ENCODE results near the gene SLC39A12. TPM values are rescaled to one million over a fixed set of nuclear protein-coding genes. Genes with fewer than 3 reads are reported as not detected.
A peak's percentile ranks its signal among the peaks of the same experiment; 100 is the strongest.

SLC39A12 gene
- polyA plus RNA-seq, 1 of the 3 experiments (the other 2 are of a cell fraction) = not detected

DNA sequence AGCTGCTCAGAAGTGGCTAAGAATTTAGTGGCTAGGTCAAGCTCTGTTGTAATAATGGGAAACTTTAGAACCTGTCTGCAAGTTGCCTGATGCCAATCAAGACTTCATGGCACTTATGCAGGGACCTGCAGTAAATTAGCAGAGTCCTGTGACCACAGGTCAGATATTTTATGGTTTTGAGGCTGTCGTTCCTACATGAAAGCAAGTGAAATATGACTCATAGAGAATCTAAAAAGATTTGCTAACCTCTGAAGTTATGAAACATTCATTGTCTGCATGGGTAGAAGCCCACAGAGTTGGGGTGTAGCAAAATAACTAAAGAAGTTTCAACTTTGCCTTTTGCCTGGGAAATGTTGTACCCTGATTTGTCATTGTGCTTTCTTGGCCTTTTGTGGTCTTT lies 32.3 kb downstream of the SLC39A12 start (continued):
- TF ChIP-seq, protein P1, sequence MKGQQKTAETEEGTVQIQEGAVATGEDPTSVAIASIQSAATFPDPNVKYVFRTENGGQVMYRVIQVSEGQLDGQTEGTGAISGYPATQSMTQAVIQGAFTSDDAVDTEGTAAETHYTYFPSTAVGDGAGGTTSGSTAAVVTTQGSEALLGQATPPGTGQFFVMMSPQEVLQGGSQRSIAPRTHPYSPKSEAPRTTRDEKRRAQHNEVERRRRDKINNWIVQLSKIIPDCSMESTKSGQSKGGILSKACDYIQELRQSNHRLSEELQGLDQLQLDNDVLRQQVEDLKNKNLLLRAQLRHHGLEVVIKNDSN (IDR thresholded peaks at IDR 0.05; ENCODE audit: borderline replicate concordance, low read depth) = no peak
- no peak for TF ChIP-seq NFIC (IDR thresholded peaks at IDR 0.05; ENCODE audit: borderline replicate concordance)

DNA sequence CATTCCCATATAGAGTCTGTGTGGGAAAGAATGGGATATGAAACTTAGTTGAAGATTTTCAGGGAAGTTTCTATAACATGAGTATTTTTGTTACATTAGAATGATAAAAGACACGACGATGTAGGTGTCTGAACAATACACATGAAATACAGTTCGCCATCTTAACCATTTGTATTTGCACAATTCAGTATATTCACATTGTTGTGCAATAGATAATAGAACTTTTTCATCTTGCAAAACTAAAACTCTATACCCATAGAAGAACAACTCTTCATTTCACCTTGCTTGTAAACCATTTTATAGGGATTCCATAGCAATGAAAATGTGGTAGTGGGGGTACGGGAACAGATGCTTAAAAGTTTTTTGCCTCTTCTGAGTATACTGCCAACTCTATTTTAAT lies 32.8 kb downstream of the SLC39A12 start:
- WGBS (ENCODE audit: low lambda C conversion rate) = 90% methylated on average over 4 of the region's 4 CpGs
- no peaks in the 10 kb centered on the region for H4K20me1 ChIP-seq (ENCODE audit: insufficient read depth)

DNA sequence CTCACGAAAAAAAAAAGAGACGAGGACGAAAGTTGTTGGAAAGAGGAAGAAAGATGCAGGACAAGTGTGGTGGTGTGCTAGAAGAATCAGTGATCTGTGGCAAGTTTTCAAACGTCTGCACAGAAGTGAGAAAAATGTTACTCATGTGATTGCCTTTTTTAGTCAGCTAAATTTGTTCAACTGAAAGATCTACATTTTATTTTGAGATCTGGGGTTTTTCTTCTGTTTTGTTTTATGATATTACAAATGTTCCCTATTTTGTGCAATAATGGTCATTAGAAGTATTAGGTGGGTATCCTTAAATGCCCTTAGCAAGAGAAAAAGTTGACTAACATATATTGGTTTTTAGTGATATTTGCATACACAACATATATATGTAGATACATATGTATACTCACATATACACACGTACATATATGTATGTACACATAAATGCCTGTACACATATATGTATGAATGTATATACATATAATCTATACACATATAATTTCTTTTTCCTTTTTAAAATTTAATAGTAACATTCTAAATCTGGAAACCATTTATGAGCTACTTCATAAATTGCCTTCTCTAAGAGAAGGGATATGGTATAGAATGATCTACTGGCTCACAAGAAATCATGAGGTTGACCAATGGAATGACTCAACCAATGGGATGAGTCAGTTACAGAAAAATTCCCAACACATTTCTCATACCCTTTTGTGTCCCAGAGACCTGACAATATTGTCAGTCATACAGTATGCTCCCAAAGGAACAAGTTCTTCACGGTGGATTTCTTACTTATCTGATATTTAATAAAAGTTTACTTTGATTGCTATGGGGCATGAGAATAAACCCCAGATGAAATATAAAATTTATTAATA lies 38.4 kb downstream of the SLC39A12 start:
- Histone ChIP-seq H4K20me1 (ENCODE audit: insufficient read depth) (no peaks in the 10 kb centered on the region), H3K9me3 (no peaks in the 10 kb centered on the region), H3K79me2 (ENCODE audit: insufficient read depth) (no peaks in the 10 kb centered on the region), H3K27ac (ENCODE audit: low read depth in 2 of 2, low read length in 1 of 2) (peak overlapping the region in 1 of 2 experiments; percentile 55; a peak in 2 of 4 replicates), H3K4me2 (no peak overlapping the region), H3K4me3 (ENCODE audit: low read depth in 2 of 2, low read length in 1 of 2) (no peak overlapping the region), H3K36me3 (replicated peaks in 1 of 2; ENCODE audit: control insufficient read depth in 1 of 2, insufficient read depth in 2 of 2, low read length in 1 of 2) (no peaks in the 10 kb centered on the region), H2AFZ (ENCODE audit: low read depth) (0 out of 2 replicates have a peak overlapping the region, but pooled peaks have one; percentile 14), H3F3A (replicated peaks; ENCODE audit: insufficient read depth) (peaks cover 6% of the 10 kb centered on the region), H3K9me2 (no peaks in the 10 kb centered on the region), H3K27me3 (ENCODE audit: insufficient read depth) (no peaks in the 10 kb centered on the region), H3K4me1 (ENCODE audit: control insufficient read depth in 1 of 2, insufficient read depth in 2 of 2, low read depth in 1 of 2, low read length in 1 of 2) (no peaks in the 10 kb centered on the region; a peak in 1 of 4 replicates), H3K9ac (no peak overlapping the region)
- ChIA-PET POLR2A (no interaction called here), CTCF (interaction anchor here (1.0 kb wide), 1 partner anchor 8 kb away, joined by 3 read pairs; no protein-coding TSS in a partner anchor)
- WGBS (ENCODE audit: low lambda C conversion rate) = 63% methylated on average over 6 of the region's 6 CpGs
- no peak for DNase-seq
- peak; percentile 86 for TF ChIP-seq JUND (IDR thresholded peaks at IDR 0.05)
- TF ChIP-seq FOSL2 (IDR thresholded peaks at IDR 0.05; ENCODE audit: borderline replicate concordance, low read depth) = peak; percentile 89
- TF ChIP-seq GATA2 (CRISPR knock-in tag; IDR thresholded peaks at IDR 0.05) = no peak
- TF ChIP-seq GABPA (IDR thresholded peaks at IDR 0.05; ENCODE audit: low read depth) = no peak
- TF ChIP-seq EP300 (IDR thresholded peaks at IDR 0.05; ENCODE audit: borderline replicate concordance in 1 of 2, low read depth in 1 of 2, low read length in 1 of 2) = peak in 1 of 2 experiments; percentile 26; a peak in 1 of 4 replicates
- peak; percentile 52 for TF ChIP-seq TCF12 (IDR thresholded peaks at IDR 0.05)
- TF ChIP-seq, protein P2, sequence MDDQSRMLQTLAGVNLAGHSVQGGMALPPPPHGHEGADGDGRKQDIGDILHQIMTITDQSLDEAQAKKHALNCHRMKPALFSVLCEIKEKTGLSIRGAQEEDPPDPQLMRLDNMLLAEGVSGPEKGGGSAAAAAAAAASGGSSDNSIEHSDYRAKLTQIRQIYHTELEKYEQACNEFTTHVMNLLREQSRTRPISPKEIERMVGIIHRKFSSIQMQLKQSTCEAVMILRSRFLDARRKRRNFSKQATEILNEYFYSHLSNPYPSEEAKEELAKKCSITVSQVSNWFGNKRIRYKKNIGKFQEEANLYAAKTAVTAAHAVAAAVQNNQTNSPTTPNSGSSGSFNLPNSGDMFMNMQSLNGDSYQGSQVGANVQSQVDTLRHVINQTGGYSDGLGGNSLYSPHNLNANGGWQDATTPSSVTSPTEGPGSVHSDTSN (IDR thresholded peaks at IDR 0.05) = peak; percentile 74
- no peak for TF ChIP-seq RXRA (IDR thresholded peaks at IDR 0.05; ENCODE audit: borderline replicate concordance, low read depth)

More for the DNA sequence above, 32.8 kb downstream of the SLC39A12 start:
- Histone ChIP-seq H3K9ac (no peak overlapping the region), H3K9me3 (no peaks in the 10 kb centered on the region), H3K27me3 (ENCODE audit: insufficient read depth) (no peaks in the 10 kb centered on the region), H3K4me2 (no peak overlapping the region), H3K79me2 (ENCODE audit: insufficient read depth) (no peaks in the 10 kb centered on the region), H2AFZ (ENCODE audit: low read depth) (no peak overlapping the region; the same call in 1 of the 2 replicates), H3F3A (replicated peaks; ENCODE audit: insufficient read depth) (peaks cover 20% of the 10 kb centered on the region), H3K27ac (ENCODE audit: low read depth in 2 of 2, low read length in 1 of 2) (no peak overlapping the region; a peak in 1 of 4 replicates), H3K4me1 (ENCODE audit: control insufficient read depth in 1 of 2, insufficient read depth in 2 of 2, low read depth in 1 of 2, low read length in 1 of 2) (peaks cover 0 to 9% of the 10 kb centered on the region in 2 experiments; a peak in 2 of 4 replicates), H3K36me3 (replicated peaks in 1 of 2; ENCODE audit: control insufficient read depth in 1 of 2, insufficient read depth in 2 of 2, low read length in 1 of 2) (no peaks in the 10 kb centered on the region), H3K4me3 (ENCODE audit: low read depth in 2 of 2, low read length in 1 of 2) (no peak overlapping the region), H3K9me2 (no peaks in the 10 kb centered on the region)
- no peak for TF ChIP-seq RXRA (IDR thresholded peaks at IDR 0.05; ENCODE audit: borderline replicate concordance, low read depth)
- TF ChIP-seq FOXJ3 (CRISPR knock-in tag; IDR thresholded peaks at IDR 0.05) = no peak
- TF ChIP-seq FOSL2 (IDR thresholded peaks at IDR 0.05; ENCODE audit: borderline replicate concordance, low read depth) = no peak
- no peak for TF ChIP-seq RFX5 (IDR thresholded peaks at IDR 0.05; ENCODE audit: low read length)
- no peak for TF ChIP-seq GABPA (IDR thresholded peaks at IDR 0.05; ENCODE audit: low read depth)
- TF ChIP-seq, protein P3, sequence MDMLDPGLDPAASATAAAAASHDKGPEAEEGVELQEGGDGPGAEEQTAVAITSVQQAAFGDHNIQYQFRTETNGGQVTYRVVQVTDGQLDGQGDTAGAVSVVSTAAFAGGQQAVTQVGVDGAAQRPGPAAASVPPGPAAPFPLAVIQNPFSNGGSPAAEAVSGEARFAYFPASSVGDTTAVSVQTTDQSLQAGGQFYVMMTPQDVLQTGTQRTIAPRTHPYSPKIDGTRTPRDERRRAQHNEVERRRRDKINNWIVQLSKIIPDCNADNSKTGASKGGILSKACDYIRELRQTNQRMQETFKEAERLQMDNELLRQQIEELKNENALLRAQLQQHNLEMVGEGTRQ (IDR thresholded peaks at IDR 0.05; ENCODE audit: borderline replicate concordance, low read depth, low read length) = no peak
- no peak for TF ChIP-seq EP300 (IDR thresholded peaks at IDR 0.05; ENCODE audit: borderline replicate concordance in 1 of 2, low read depth in 1 of 2, low read length in 1 of 2)
- TF ChIP-seq EZH2phosphoT487 (IDR thresholded peaks at IDR 0.05; ENCODE audit: borderline replicate concordance, low read depth) = no peak
- no peak for TF ChIP-seq JUND (IDR thresholded peaks at IDR 0.05)
- no peak for TF ChIP-seq TAF1 (IDR thresholded peaks at IDR 0.05; ENCODE audit: borderline replicate concordance, low read depth, low read length)
- no peak for TF ChIP-seq TEAD4 (IDR thresholded peaks at IDR 0.05; ENCODE audit: borderline replicate concordance, insufficient read depth)
- TF ChIP-seq SIN3A (IDR thresholded peaks at IDR 0.05; ENCODE audit: borderline replicate concordance, low read depth, low read length) = no peak
- TF ChIP-seq, protein P4, sequence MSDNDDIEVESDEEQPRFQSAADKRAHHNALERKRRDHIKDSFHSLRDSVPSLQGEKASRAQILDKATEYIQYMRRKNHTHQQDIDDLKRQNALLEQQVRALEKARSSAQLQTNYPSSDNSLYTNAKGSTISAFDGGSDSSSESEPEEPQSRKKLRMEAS (IDR thresholded peaks at IDR 0.05; ENCODE audit: low read depth) = no peak
- no peak for TF ChIP-seq MXI1 (IDR thresholded peaks at IDR 0.05; ENCODE audit: low read depth, low read length)
- ChIA-PET POLR2A (no interaction called here), CTCF (no interaction called here)
- no peak for DNase-seq

All from SK-N-SH (cell line).